Lower lobe of right lung (tissue), 2 donors: Measurements from ENCODE around the gene SERINC3. TPM values are rescaled to one million over a fixed set of nuclear protein-coding genes. Genes with fewer than 3 reads are reported as not detected.
A peak's percentile ranks its signal among the peaks of the same experiment; 100 is the strongest.

Experiments used
- ATAC-seq, 2 donors: fragments of 200-7000 bp; cut with Tn5 transposase; one replicate each; pipeline ENCODE4 v1.9.1; 2020 to 2022; ENCODE audit warnings: mild to moderate bottlenecking in 2 of 2, moderate library complexity in 2 of 2
- DNase-seq: peaks from one replicate; pipeline ENCODE4 v3.0.0-alpha.2; 2020
- H3K27ac ChIP-seq: fragments of 200-600 bp; one replicate; pipeline ENCODE4 v1.8.0; 2022
- H3K27me3 ChIP-seq: fragments of 200-600 bp; one replicate; pipeline ENCODE4 v1.8.0; 2022; ENCODE audit warnings: low read depth
- H3K36me3 ChIP-seq: fragments of 200-600 bp; one replicate; pipeline ENCODE4 v1.8.0; 2022; ENCODE audit warnings: mild to moderate bottlenecking
- H3K4me1 ChIP-seq: fragments of 200-600 bp; one replicate; pipeline ENCODE4 v1.8.0; 2022
- H3K4me3 ChIP-seq: fragments of 200-600 bp; one replicate; pipeline ENCODE4 v1.8.0; 2022; ENCODE audit warnings: mild to moderate bottlenecking
- H3K9me3 ChIP-seq: fragments of 200-600 bp; one replicate; pipeline ENCODE4 v1.8.0; 2022
- intact Hi-C: fragments of 100-400 bp; cut with DNase I; formaldehyde crosslinking; loops from one replicate; pipeline ENCODE4 v1.11.0; 2022
- total RNA-seq: library from RNA; stranded (reverse); fragmentation: NEBNext Ultra II Directional; extraction: Animal tissue kit (Norgen Biotek cat#: 25700); gene quantifications from one replicate; pipeline ENCODE4 v1.2.1, GENCODE V29; 2021
- TF ChIP-seq, protein P1 (sequence below): fragments of 200-600 bp; IDR thresholded peaks from one replicate; pipeline ENCODE4 v1.8.0; 2022; ENCODE audit warnings: antibody characterized with exemption, mild to moderate bottlenecking
- donor health status: DM: no; HTN: yes; CAD: no; lungs with severe emphysema.

Gene SERINC3
- total RNA-seq, 1 donor from 2014 or later: 133 TPM

DNA sequence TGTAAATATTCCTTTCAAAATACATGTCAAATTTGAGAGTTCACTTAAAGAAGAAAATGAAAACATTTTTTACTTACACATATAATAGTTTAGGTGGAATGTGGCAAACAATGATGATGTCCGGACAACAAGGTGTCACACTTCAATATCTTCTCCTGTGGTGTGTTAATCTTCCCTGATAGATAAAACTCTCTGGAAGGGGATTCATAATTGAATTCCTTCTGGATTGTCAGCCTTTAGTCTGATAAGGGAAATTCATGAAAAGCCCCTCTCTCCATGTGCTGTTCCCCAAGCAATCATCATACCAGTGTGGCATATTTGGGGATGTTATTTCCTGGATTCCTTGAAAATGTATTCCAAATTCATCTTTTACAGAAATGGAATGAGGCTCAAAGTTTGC is 971 bp upstream of the SERINC3 start:
- H3K27ac ChIP-seq: peak overlapping the region; percentile 100
- H3K27me3 ChIP-seq: no peaks in the 10 kb centered on the region
- TF ChIP-seq, protein P1, sequence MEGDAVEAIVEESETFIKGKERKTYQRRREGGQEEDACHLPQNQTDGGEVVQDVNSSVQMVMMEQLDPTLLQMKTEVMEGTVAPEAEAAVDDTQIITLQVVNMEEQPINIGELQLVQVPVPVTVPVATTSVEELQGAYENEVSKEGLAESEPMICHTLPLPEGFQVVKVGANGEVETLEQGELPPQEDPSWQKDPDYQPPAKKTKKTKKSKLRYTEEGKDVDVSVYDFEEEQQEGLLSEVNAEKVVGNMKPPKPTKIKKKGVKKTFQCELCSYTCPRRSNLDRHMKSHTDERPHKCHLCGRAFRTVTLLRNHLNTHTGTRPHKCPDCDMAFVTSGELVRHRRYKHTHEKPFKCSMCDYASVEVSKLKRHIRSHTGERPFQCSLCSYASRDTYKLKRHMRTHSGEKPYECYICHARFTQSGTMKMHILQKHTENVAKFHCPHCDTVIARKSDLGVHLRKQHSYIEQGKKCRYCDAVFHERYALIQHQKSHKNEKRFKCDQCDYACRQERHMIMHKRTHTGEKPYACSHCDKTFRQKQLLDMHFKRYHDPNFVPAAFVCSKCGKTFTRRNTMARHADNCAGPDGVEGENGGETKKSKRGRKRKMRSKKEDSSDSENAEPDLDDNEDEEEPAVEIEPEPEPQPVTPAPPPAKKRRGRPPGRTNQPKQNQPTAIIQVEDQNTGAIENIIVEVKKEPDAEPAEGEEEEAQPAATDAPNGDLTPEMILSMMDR: no peak
- H3K36me3 ChIP-seq: no peaks in the 10 kb centered on the region
- ATAC-seq: no peak
- peaks cover 39% of the 10 kb centered on the region for H3K4me1 ChIP-seq
- intact Hi-C loops: loop anchor here (10.0 kb wide), 1 partner anchor 62 kb away; the partner anchor contains the start of gene PKIG
- no peaks in the 10 kb centered on the region for H3K9me3 ChIP-seq
- no peak overlapping the region for H3K4me3 ChIP-seq
- no peak for DNase-seq

DNA sequence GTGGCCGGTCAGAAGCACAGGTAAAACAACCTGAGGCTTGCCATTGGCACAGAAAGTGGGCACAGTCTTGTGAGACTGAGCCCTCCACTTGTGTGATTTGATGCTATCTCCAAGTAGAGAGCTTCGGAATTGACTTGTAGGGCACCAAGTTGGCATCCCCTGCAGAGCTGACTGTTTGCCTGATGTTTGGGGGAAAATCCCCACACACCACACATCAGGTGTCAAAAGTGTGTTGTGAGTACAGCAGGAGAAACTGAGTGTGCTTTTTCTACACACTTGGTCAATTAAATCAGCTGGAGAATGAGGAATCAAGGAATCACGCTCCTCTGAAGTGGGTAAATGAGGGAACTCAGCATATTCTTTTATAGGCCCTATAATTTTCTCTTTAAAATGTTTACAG is 989 bp downstream of the SERINC3 start:
- Histone ChIP-seq H3K27me3 (no peaks in the 10 kb centered on the region), H3K9me3 (no peaks in the 10 kb centered on the region), H3K4me1 (peaks cover 54% of the 10 kb centered on the region), H3K36me3 (peaks cover 6% of the 10 kb centered on the region), H3K4me3 (peak overlapping the region; percentile 99), H3K27ac (peak overlapping the region; percentile 100)
- no peak for ATAC-seq
- intact Hi-C loops: loop anchor here (10.0 kb wide), 1 partner anchor 64 kb away; the partner anchor contains the start of gene PKIG
- TF ChIP-seq, protein P1: no peak
- DNase-seq: no peak

DNA sequence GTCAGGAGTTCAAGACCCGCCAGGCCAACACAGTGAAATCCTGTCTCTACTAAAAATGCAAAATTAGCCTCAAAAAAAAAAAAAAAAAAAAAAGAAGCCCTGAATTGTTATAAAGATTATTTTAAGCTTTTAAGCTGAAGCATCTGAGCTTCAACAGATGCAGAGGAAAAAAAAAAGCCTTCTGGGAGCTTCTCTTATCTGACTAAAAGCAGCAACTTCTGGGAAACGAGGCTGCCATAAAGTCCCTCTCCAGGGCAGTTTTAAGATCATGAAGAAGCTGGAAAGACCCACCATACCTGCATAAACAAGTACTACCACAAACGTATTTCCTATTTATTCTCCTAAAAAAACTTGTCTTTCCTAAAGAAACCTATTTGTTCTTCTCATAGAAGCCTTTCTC is 3.6 kb downstream of the SERINC3 start:
- TF ChIP-seq, protein P1: no peak
- peaks cover 16% of the 10 kb centered on the region for H3K36me3 ChIP-seq
- no peaks in the 10 kb centered on the region for H3K27me3 ChIP-seq
- H3K4me3 ChIP-seq: no peak overlapping the region
- intact Hi-C loops: no loop called here
- DNase-seq (no peak), ATAC-seq (no peak)
- H3K27ac ChIP-seq: no peak overlapping the region
- no peaks in the 10 kb centered on the region for H3K9me3 ChIP-seq
- H3K4me1 ChIP-seq: peaks cover 68% of the 10 kb centered on the region

DNA sequence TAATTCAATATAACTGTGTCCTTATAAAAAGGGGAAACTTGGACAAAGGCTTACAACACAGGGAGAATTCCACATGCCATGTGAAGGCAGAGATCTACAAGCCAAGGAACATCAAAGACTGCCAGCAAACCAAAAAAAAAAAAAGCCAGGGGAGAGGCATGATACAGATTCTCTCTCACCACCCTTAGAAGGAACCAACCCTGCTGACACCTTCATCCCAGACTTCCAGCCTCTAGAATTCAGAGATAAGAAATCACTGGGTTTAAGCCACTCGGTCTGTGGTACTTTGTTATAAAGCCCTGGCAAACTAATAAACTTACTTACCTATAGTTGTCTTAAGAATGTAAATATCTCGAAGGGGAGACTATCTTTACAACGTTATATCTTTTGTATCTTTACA is 4.4 kb downstream of the SERINC3 start:
- no peak for ATAC-seq
- intact Hi-C loops: no loop called here
- TF ChIP-seq, protein P1: no peak
- no peaks in the 10 kb centered on the region for H3K27me3 ChIP-seq
- H3K27ac ChIP-seq: no peak overlapping the region
- H3K4me3 ChIP-seq: no peak overlapping the region
- H3K9me3 ChIP-seq: no peaks in the 10 kb centered on the region
- H3K4me1 ChIP-seq: peaks cover 67% of the 10 kb centered on the region
- no peak for DNase-seq
- peaks cover 23% of the 10 kb centered on the region for H3K36me3 ChIP-seq

DNA sequence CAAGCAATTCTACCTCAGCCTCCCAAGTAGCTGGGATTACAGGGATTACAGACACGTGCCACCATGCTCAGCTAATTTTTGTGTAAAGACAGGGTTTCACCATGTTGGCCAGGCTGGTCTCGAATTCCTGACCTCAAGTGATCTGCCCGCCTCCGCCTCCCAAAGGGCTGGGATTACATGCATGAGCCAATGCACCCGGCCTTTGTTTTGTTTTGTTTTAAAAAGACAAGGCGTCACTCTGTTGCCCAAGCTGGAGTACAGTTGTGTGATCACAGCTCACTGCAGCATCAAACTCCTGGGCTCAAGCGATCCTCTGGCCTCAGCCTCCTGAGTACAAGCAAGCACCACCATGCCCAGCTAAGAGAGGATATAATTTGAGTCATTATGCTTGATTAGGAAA is 5.4 kb downstream of the SERINC3 start:
- Histone ChIP-seq H3K27ac (no peak overlapping the region), H3K4me1 (peaks cover 63% of the 10 kb centered on the region), H3K4me3 (no peak overlapping the region), H3K9me3 (no peaks in the 10 kb centered on the region), H3K27me3 (no peaks in the 10 kb centered on the region), H3K36me3 (peaks cover 33% of the 10 kb centered on the region)
- intact Hi-C loops: no loop called here
- TF ChIP-seq, protein P1: no peak
- ATAC-seq (no peak), DNase-seq (no peak)

DNA sequence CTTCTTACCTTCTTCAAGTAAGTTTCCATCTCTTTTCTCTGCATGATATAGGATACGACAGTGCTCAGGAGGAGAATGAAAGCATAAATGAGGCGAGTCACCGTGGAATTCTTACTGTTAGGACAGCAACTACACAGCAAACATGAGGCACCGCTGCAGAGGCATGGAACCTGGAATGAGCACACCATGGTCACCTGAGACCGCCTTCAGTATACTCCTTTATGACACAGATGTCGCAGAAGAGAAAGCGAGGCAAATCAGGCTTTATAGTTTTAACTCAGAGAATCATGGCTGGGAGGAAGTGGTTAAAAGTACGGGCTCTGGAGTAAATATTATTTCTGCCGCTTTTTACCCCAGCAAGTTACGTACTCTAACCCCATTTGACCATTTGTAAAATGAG is 8.0 kb downstream of the SERINC3 start:
- TF ChIP-seq, protein P1: no peak
- DNase-seq (no peak), ATAC-seq (no peak)
- Histone ChIP-seq H3K9me3 (no peaks in the 10 kb centered on the region), H3K27ac (no peak overlapping the region), H3K4me3 (no peak overlapping the region), H3K36me3 (peaks cover 59% of the 10 kb centered on the region), H3K4me1 (peaks cover 39% of the 10 kb centered on the region), H3K27me3 (no peaks in the 10 kb centered on the region)
- intact Hi-C loops: no loop called here
